ENCODE results near the gene EXOC7. TPM values are rescaled to one million over a fixed set of nuclear protein-coding genes. Genes with fewer than 3 reads are reported as not detected.
"Not testable (repeated sequence)": the region's sequence is repeated elsewhere in the genome, so short reads cannot be mapped to it uniquely, and the experiment has no call there.

Gene EXOC7
- total RNA-seq, 1 experiment from 2014 or later: 101 TPM

- not testable (repeated sequence) for H3K9me3 ChIP-seq (replicated peaks); DNase-seq; H3K27ac ChIP-seq; H3K4me3 ChIP-seq; H3K27me3 ChIP-seq; H3K4me1 ChIP-seq
- peaks cover 94% of the 10 kb centered on the region for H3K36me3 ChIP-seq
Observed at GRCh38 chr17:76042868-76043267, 60.7 kb downstream of the EXOC7 start.

- no peaks in the 10 kb centered on the region for H3K27me3 ChIP-seq
- peaks cover 69% of the 10 kb centered on the region for H3K36me3 ChIP-seq
- no peak overlapping the region for H3K27ac ChIP-seq
- DNase-seq: no peak
- no peak overlapping the region for H3K4me3 ChIP-seq
- H3K9me3 ChIP-seq (replicated peaks): no peaks in the 10 kb centered on the region
- H3K4me1 ChIP-seq: peaks cover 3% of the 10 kb centered on the region; the same call in 1 of the 2 replicates
Observed at GRCh38 chr17:76040376-76040775, 63.2 kb downstream of the EXOC7 start.

- Histone ChIP-seq H3K27me3 (no peaks in the 10 kb centered on the region), H3K36me3 (peaks cover 58% of the 10 kb centered on the region), H3K4me1 (peaks cover 3% of the 10 kb centered on the region; the same call in 1 of the 2 replicates), H3K27ac (no peak overlapping the region), H3K9me3 (replicated peaks) (no peaks in the 10 kb centered on the region), H3K4me3 (no peak overlapping the region)
- DNase-seq: no peak
Observed at GRCh38 chr17:76039121-76039520, 64.5 kb downstream of the EXOC7 start.

- Histone ChIP-seq H3K27ac (peak overlapping the region; percentile 43), H3K9me3 (replicated peaks) (no peaks in the 10 kb centered on the region), H3K36me3 (peaks cover 48% of the 10 kb centered on the region), H3K27me3 (no peaks in the 10 kb centered on the region), H3K4me3 (no peak overlapping the region), H3K4me1 (peaks cover 3% of the 10 kb centered on the region; the same call in 1 of the 2 replicates)
- peak; percentile 69 to 72 for DNase-seq
Observed at GRCh38 chr17:76038050-76038449, 65.5 kb downstream of the EXOC7 start.

GRCh38 chr17:76036497-76037261 is 66.9 kb downstream of the EXOC7 start:
- Histone ChIP-seq H3K9me3 (replicated peaks) (no peaks in the 10 kb centered on the region), H3K4me1 (peaks cover 3% of the 10 kb centered on the region; the same call in 1 of the 2 replicates), H3K36me3 (peaks cover 35% of the 10 kb centered on the region), H3K27ac (no peak overlapping the region), H3K4me3 (no peak overlapping the region), H3K27me3 (no peaks in the 10 kb centered on the region)
- DNase-seq: no peak

- H3K4me3 ChIP-seq: no peak overlapping the region
- H3K27me3 ChIP-seq: no peaks in the 10 kb centered on the region
- no peak overlapping the region for H3K27ac ChIP-seq
- peaks cover 15% of the 10 kb centered on the region for H3K36me3 ChIP-seq
- H3K4me1 ChIP-seq: peaks cover 7% of the 10 kb centered on the region
- DNase-seq: no peak
- H3K9me3 ChIP-seq (replicated peaks): no peaks in the 10 kb centered on the region
Observed at GRCh38 chr17:76034428-76035350, 68.9 kb downstream of the EXOC7 start.

GRCh38 chr17:76033139-76033538 is 70.4 kb downstream of the EXOC7 start:
- Histone ChIP-seq H3K9me3 (replicated peaks) (no peaks in the 10 kb centered on the region), H3K27me3 (no peaks in the 10 kb centered on the region), H3K4me3 (no peak overlapping the region), H3K27ac (no peak overlapping the region), H3K4me1 (peaks cover 18% of the 10 kb centered on the region), H3K36me3 (no peaks in the 10 kb centered on the region; the same call in 1 of the 2 replicates)
- DNase-seq: no peak

GRCh38 chr17:76032780-76033108 is 70.8 kb downstream of the EXOC7 start:
- Histone ChIP-seq H3K27me3 (no peaks in the 10 kb centered on the region), H3K4me1 (peaks cover 16% of the 10 kb centered on the region), H3K27ac (no peak overlapping the region), H3K9me3 (replicated peaks) (no peaks in the 10 kb centered on the region), H3K4me3 (no peak overlapping the region), H3K36me3 (no peaks in the 10 kb centered on the region)
- no peak for DNase-seq

GRCh38 chr17:76032073-76032779 is 71.4 kb downstream of the EXOC7 start:
- Histone ChIP-seq H3K27ac (no peak overlapping the region), H3K9me3 (replicated peaks) (no peaks in the 10 kb centered on the region), H3K36me3 (no peaks in the 10 kb centered on the region), H3K4me1 (peaks cover 17% of the 10 kb centered on the region; the same call in 1 of the 2 replicates), H3K27me3 (no peaks in the 10 kb centered on the region), H3K4me3 (no peak overlapping the region)
- no peak for DNase-seq

Other genes starting within 250 kb of the EXOC7 start
- gene WBP2, start 248.5 kb downstream of the EXOC7 start, total RNA-seq (2014; rRNA removed; shearing (Covaris generic)): 36.3 and 38.3 TPM in 2 replicates
- gene TRIM47, start 225.2 kb downstream of the EXOC7 start, total RNA-seq (2014; rRNA removed; shearing (Covaris generic)): 8.1 and 9.9 TPM in 2 replicates
- 7.4 and 7.9 TPM in 2 replicates for gene TRIM65, start 206.8 kb downstream of the EXOC7 start, total RNA-seq (2014; rRNA removed; shearing (Covaris generic))
- gene MRPL38, start 198.9 kb downstream of the EXOC7 start, total RNA-seq (2014; rRNA removed; shearing (Covaris generic)): 43.6 and 47.1 TPM in 2 replicates
- gene FBF1, start 162.7 kb downstream of the EXOC7 start, total RNA-seq (2014; rRNA removed; shearing (Covaris generic)): 10.3 and 13.5 TPM in 2 replicates
- 34.8 and 36.4 TPM in 2 replicates for gene ACOX1, start 124.6 kb downstream of the EXOC7 start, total RNA-seq (2014; rRNA removed; shearing (Covaris generic))
- 11.8 and 17.7 TPM in 2 replicates for gene TEN1, start 124.5 kb downstream of the EXOC7 start, total RNA-seq (2014; rRNA removed; shearing (Covaris generic))
- 2.7 and 3.1 TPM in 2 replicates for gene CDK3, start 102.9 kb downstream of the EXOC7 start, total RNA-seq (2014; rRNA removed; shearing (Covaris generic))
- 0.63 and 1.1 TPM in 2 replicates for gene EVPL, start 76.5 kb downstream of the EXOC7 start, total RNA-seq (2014; rRNA removed; shearing (Covaris generic))
- gene SRP68, start 31.3 kb downstream of the EXOC7 start, total RNA-seq (2014; rRNA removed; shearing (Covaris generic)): 58.7 and 60.0 TPM in 2 replicates
- 0.06 TPM in 1 of 2 replicates, not detected in the other for gene GALR2, start 29.0 kb downstream of the EXOC7 start, total RNA-seq (2014; rRNA removed; shearing (Covaris generic))
- 0.14 and 0.25 TPM in 2 replicates for gene ZACN, start 24.6 kb downstream of the EXOC7 start, total RNA-seq (2014; rRNA removed; shearing (Covaris generic))
- 0.10 and 0.23 TPM in 2 replicates for gene FOXJ1, start 37.5 kb upstream of the EXOC7 start, total RNA-seq (2014; rRNA removed; shearing (Covaris generic))
- 3.3 and 3.5 TPM in 2 replicates for gene RNF157, start 136.7 kb upstream of the EXOC7 start, total RNA-seq (2014; rRNA removed; shearing (Covaris generic))
- 40.7 and 41.9 TPM in 2 replicates for gene UBALD2, start 161.6 kb upstream of the EXOC7 start, total RNA-seq (2014; rRNA removed; shearing (Covaris generic))
- 2.7 and 3.5 TPM in 2 replicates for gene QRICH2, start 204.5 kb upstream of the EXOC7 start, total RNA-seq (2014; rRNA removed; shearing (Covaris generic))